Neural crest cell (in vitro differentiated cells): ENCODE measurements around the gene CNTNAP2. TPM values are rescaled to one million over a fixed set of nuclear protein-coding genes. Genes with fewer than 3 reads are reported as not detected.

Source experiments
- DNase-seq: peaks from one replicate; pipeline ENCODE4 v3.0.0; 2021; ENCODE audit warnings: low read depth, mixed read lengths, low spot score
- H3K27ac Mint-ChIP-seq: one replicate; pipeline ENCODE4 v1.8.0; 2021; ENCODE audit warnings: mild to moderate bottlenecking, mixed read lengths; ENCODE audit not compliant: unreplicated experiment
- H3K27me3 Mint-ChIP-seq: 2 replicates; pipeline ENCODE4 v1.8.0; 2021; ENCODE audit warnings: low read depth, mild to moderate bottlenecking, mixed read lengths
- H3K36me3 Mint-ChIP-seq: 2 replicates; pipeline ENCODE4 v1.8.0; 2021; ENCODE audit warnings: low read depth, mild to moderate bottlenecking, mixed read lengths
- H3K4me1 Mint-ChIP-seq: 2 replicates; pipeline ENCODE4 v1.8.0; 2021; ENCODE audit warnings: mixed read lengths
- H3K4me3 Mint-ChIP-seq: one replicate; pipeline ENCODE4 v1.8.0; 2021; ENCODE audit warnings: mild to moderate bottlenecking, mixed read lengths
- H3K9me3 Mint-ChIP-seq: 2 replicates; pipeline ENCODE4 v1.8.0; 2021; ENCODE audit warnings: mixed read lengths
- total RNA-seq: library from RNA; stranded (reverse); gene quantifications from 2 replicates; pipeline ENCODE4 v1.2.1, GENCODE V29; 2021
- TF ChIP-seq, protein P1 (sequence below): fragments of 200-600 bp; sonication (generic); conservative IDR thresholded peaks from 2 replicates; pipeline ENCODE4 v1.5.0; 2021; ENCODE audit warnings: antibody characterized with exemption, mild to moderate bottlenecking

Gene CNTNAP2
- total RNA-seq, 1 donor from 2014 or later, result 12.9 TPM

DNA sequence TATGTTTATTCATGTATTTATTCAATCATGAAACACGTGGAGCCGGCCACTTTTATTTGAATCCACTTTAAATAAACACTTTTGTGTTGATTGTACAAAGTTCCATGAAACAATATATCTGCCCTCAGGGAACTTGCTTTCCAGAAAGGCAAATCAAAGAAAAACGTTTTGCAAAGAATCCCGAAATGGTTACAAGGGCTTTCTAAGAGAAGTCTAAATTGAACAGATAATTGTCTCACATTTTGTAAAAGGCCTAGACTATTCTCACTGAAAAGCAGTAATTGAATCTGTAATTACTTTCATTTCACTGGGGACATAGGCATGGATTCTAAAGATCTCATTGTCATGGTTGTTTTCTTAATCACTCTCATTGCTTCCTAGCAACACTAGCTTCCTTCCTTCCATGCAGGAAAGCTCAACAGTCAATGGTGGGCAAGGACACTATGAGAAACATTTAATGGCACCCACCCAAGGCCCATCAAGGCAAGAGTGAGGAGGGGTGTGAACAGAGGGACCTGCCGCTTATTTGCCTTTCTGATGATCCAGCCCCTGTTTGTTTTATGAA lies 1851.5 kb downstream of the CNTNAP2 start:
- no peak for DNase-seq
- H3K4me3 Mint-ChIP-seq, result no peak overlapping the region
- no peaks in the 10 kb centered on the region for H3K4me1 Mint-ChIP-seq
- no peaks in the 10 kb centered on the region for H3K27me3 Mint-ChIP-seq
- H3K27ac Mint-ChIP-seq, result peak overlapping the region; percentile 17
- TF ChIP-seq, protein P1, sequence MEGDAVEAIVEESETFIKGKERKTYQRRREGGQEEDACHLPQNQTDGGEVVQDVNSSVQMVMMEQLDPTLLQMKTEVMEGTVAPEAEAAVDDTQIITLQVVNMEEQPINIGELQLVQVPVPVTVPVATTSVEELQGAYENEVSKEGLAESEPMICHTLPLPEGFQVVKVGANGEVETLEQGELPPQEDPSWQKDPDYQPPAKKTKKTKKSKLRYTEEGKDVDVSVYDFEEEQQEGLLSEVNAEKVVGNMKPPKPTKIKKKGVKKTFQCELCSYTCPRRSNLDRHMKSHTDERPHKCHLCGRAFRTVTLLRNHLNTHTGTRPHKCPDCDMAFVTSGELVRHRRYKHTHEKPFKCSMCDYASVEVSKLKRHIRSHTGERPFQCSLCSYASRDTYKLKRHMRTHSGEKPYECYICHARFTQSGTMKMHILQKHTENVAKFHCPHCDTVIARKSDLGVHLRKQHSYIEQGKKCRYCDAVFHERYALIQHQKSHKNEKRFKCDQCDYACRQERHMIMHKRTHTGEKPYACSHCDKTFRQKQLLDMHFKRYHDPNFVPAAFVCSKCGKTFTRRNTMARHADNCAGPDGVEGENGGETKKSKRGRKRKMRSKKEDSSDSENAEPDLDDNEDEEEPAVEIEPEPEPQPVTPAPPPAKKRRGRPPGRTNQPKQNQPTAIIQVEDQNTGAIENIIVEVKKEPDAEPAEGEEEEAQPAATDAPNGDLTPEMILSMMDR, result no peak
- H3K9me3 Mint-ChIP-seq, result peaks cover 2% of the 10 kb centered on the region
- no peaks in the 10 kb centered on the region for H3K36me3 Mint-ChIP-seq

DNA sequence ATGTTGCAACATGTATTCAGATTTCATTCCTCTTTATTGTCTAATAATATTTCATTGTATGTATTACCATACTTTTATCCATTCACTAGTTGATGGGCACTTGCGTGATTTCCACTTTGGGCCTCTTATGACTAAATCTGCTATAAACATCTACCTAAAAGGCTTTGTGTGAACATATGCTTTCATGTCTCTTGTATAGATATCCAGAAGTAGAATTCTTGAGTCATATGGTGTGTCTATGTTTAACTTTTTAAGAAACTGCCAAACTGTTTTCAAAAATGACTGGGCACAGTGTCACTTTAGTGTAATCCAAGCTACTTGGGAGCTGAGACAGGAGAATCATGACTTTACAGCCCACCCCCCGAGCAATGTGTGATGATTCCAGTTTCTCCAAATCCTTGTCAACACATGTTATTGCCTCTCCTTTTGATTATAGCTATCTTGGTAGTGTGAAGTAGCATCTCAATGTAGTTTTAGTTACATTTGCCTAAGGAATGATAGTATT lies 1855.1 kb downstream of the CNTNAP2 start:
- no peak overlapping the region for H3K27ac Mint-ChIP-seq
- no peak overlapping the region for H3K4me3 Mint-ChIP-seq
- no peak for DNase-seq
- H3K27me3 Mint-ChIP-seq, result no peaks in the 10 kb centered on the region
- peaks cover 2% of the 10 kb centered on the region for H3K9me3 Mint-ChIP-seq
- no peaks in the 10 kb centered on the region for H3K36me3 Mint-ChIP-seq
- TF ChIP-seq, protein P1, result no peak
- H3K4me1 Mint-ChIP-seq, result no peaks in the 10 kb centered on the region

DNA sequence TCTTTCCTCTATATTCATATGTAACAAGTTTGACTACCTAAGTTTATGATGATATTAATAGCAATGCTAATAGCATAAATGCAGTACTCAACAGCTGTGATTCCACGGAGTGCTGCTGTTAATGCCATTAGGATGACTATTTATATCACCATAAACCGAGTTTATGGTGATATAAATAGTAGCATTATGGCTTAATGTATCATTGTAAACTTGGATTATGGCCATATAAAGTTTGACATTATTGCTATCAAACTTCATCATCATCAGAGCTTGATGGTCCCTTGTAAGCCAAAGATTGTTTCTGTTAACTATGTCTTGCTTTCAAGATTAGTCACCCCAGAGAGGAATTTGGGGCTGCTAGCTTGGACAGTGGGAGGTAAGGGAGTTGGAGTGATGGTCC lies 1861.6 kb downstream of the CNTNAP2 start:
- Mint-ChIP-seq H3K27me3 (no peaks in the 10 kb centered on the region), H3K27ac (no peak overlapping the region), H3K4me3 (no peak overlapping the region), H3K36me3 (peaks cover 3% of the 10 kb centered on the region), H3K4me1 (no peaks in the 10 kb centered on the region), H3K9me3 (no peaks in the 10 kb centered on the region)
- TF ChIP-seq, protein P1, result no peak
- no peak for DNase-seq

DNA sequence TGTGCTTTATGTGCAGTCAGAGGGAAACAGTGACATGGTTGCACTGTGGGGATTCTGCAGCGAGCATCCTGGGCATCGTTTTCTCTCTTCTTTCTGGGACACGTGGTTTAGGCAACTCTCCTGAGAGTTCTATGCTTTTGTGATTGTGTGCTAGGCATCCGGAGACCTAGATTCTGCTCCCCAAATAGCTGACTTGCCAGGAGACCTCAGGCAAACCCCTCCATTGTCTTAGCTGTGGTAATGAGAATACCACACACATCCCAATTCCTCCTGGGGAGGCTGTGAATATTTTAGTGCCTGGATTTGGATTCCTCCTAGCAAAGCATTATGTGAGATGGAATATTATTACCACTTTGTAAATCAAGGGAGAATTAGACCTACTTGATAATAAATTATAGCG lies 1862.0 kb downstream of the CNTNAP2 start:
- TF ChIP-seq, protein P1, result no peak
- Mint-ChIP-seq H3K4me1 (no peaks in the 10 kb centered on the region), H3K4me3 (no peak overlapping the region), H3K9me3 (no peaks in the 10 kb centered on the region), H3K27ac (no peak overlapping the region), H3K27me3 (no peaks in the 10 kb centered on the region), H3K36me3 (peaks cover 3% of the 10 kb centered on the region)
- no peak for DNase-seq

DNA sequence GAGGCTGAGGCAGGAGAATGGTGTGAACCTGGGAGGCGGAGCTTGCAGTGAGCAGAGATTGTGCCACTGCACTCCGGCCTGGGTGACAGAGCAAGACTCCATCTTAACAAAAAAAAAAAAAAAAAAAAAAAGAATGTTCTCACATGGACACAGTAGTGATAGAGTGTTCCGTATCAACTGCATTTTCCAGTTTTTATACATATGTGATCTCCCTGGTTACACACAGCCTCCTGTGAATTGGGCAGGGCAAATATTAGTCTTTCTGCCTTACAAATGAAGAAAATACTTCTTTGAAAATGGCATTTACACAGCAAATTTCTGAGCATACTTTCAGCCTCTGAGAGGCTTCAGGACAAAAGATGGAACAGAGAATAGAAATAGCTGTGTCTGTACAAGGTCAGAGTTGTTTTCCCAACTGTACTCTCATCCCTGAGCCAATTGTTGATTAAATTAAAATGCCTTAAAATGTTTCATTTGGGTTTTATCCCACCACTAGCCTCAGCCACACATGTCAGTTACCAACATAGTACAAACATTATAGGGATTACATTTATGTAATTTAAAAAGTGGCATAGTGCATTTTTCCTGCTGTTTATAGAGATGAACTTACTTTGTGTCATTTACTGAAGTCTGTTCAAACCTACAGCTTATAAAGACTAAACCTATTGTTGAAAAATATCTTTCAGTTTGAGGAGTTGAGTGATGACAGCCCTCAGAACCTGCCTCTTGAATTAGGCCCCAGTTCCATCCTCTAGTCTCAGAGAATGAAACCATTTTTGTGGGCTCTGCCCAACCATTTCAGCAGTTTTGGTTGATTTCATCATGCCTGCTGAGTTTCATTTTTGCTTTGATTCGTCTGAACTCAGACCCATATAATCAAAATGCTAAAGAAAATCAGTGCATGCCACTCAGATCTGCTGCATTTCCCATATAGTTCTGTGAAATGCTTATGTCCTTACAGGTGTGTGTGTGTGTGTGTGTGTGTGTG lies 1864.5 kb downstream of the CNTNAP2 start:
- Mint-ChIP-seq H3K27me3 (no peaks in the 10 kb centered on the region), H3K4me3 (no peak overlapping the region), H3K9me3 (no peaks in the 10 kb centered on the region), H3K36me3 (peaks cover 3% of the 10 kb centered on the region), H3K4me1 (no peaks in the 10 kb centered on the region), H3K27ac (no peak overlapping the region)
- TF ChIP-seq, protein P1, result no peak
- no peak for DNase-seq
